Endothelial cell of hepatic sinusoid (primary cell): ENCODE measurements around the gene FRAS1.

Experiments
- in situ Hi-C: cut with HindIII; loops from 2 replicates; pipeline ENCODE4 v1.10.0; 2017; ENCODE audit warnings: low sequenced_read_pairs

FRAS1 gene

GRCh38 chr4:78562687-78563086, 505.6 kb downstream of the FRAS1 start:
- in situ Hi-C loops = no loop called here

- in situ Hi-C loops = no loop called here
Observed at GRCh38 chr4:78565971-78566372, 508.8 kb downstream of the FRAS1 start.

GRCh38 chr4:78566834-78567499, 509.8 kb downstream of the FRAS1 start:
- in situ Hi-C loops = no loop called here

GRCh38 chr4:78567500-78568060, 510.5 kb downstream of the FRAS1 start:
- in situ Hi-C loops = no loop called here

GRCh38 chr4:78568640-78569305, 511.6 kb downstream of the FRAS1 start:
- in situ Hi-C loops = no loop called here

- in situ Hi-C loops = no loop called here
Observed at GRCh38 chr4:78569306-78569821, 512.2 kb downstream of the FRAS1 start.

GRCh38 chr4:78570117-78570516, 513.0 kb downstream of the FRAS1 start:
- in situ Hi-C loops = no loop called here

GRCh38 chr4:78571804-78572203, 514.7 kb downstream of the FRAS1 start:
- in situ Hi-C loops = no loop called here

GRCh38 chr4:78578674-78579425, 521.7 kb downstream of the FRAS1 start:
- in situ Hi-C loops = no loop called here

- in situ Hi-C loops = no loop called here
Observed at GRCh38 chr4:78581618-78582017, 524.5 kb downstream of the FRAS1 start.

- in situ Hi-C loops = no loop called here
Observed at GRCh38 chr4:78584863-78585547, 527.9 kb downstream of the FRAS1 start.

GRCh38 chr4:78585633-78586032, 528.5 kb downstream of the FRAS1 start:
- in situ Hi-C loops = no loop called here

- in situ Hi-C loops = no loop called here
Observed at GRCh38 chr4:78588894-78589545, 531.9 kb downstream of the FRAS1 start.

- in situ Hi-C loops = no loop called here
Observed at GRCh38 chr4:78591404-78591803, 534.3 kb downstream of the FRAS1 start.

GRCh38 chr4:78592088-78592783, 535.1 kb downstream of the FRAS1 start:
- in situ Hi-C loops = no loop called here
